Activated B cell treated with CpG ODN at 0.5 μM for 24 hours (primary cell): ENCODE measurements around the gene MYO1H. TPM values are rescaled to one million over a fixed set of nuclear protein-coding genes. Genes with fewer than 3 reads are reported as not detected.

Experiments used
- ATAC-seq: fragments of 200-7000 bp; cut with Tn5 transposase; one replicate; pipeline ENCODE4 v1.10.0; 2021; ENCODE audit warnings: low read depth, mild to moderate bottlenecking, moderate library complexity
- CTCF ChIA-PET: fragments of 350-600 bp; sonication (Branson Sonifier 250); formaldehyde crosslinking; loops from one replicate; lab custom pipeline; 2021; ENCODE audit warnings: antibody characterized with exemption; lab: Charles Lee
- POLR2A ChIA-PET: fragments of 350-600 bp; sonication (Branson Sonifier 250); formaldehyde crosslinking; loops from one replicate; lab custom pipeline; 2021; ENCODE audit warnings: antibody characterized with exemption; lab: Charles Lee
- DNase-seq: peaks from one replicate; pipeline ENCODE4 v3.0.0; 2022
- H3K27ac Mint-ChIP-seq: one replicate; pipeline ENCODE4 v1.8.0; 2020; ENCODE audit warnings: mixed read lengths
- H3K27me3 Mint-ChIP-seq: one replicate; pipeline ENCODE4 v1.8.0; 2021; ENCODE audit warnings: mixed read lengths
- H3K36me3 Mint-ChIP-seq: one replicate; pipeline ENCODE4 v1.8.0; 2021; ENCODE audit warnings: low read depth, mixed read lengths
- H3K4me1 Mint-ChIP-seq: one replicate; pipeline ENCODE4 v1.8.0; 2021; ENCODE audit warnings: mixed read lengths
- H3K4me3 Mint-ChIP-seq: one replicate; pipeline ENCODE4 v1.8.0; 2020; ENCODE audit warnings: mild to moderate bottlenecking, mixed read lengths
- H3K9me3 Mint-ChIP-seq: one replicate; pipeline ENCODE4 v1.8.0; 2020; ENCODE audit warnings: mixed read lengths
- CTCF ChIP-seq: fragments of 200-600 bp; IDR thresholded peaks from one replicate; pipeline ENCODE4 v1.8.0; 2022; ENCODE audit warnings: antibody characterized with exemption, mild to moderate bottlenecking
- intact Hi-C: fragments of 100-400 bp; cut with micrococcal nuclease; formaldehyde crosslinking; loops from one replicate; pipeline ENCODE4 v1.15.1; 2024
- total RNA-seq: library from RNA; stranded (reverse); gene quantifications from 2 replicates; pipeline ENCODE4 v1.2.3, GENCODE V29; 2022

MYO1H gene
- total RNA-seq, 1 donor from 2014 or later: not detected

GRCh38 chr12:109463756-109464155 is 116.1 kb downstream of the MYO1H start:
- Mint-ChIP-seq H3K27me3 (no peaks in the 10 kb centered on the region), H3K4me3 (no peak overlapping the region), H3K36me3 (peaks cover 70% of the 10 kb centered on the region), H3K4me1 (peaks cover 11% of the 10 kb centered on the region), H3K9me3 (no peaks in the 10 kb centered on the region), H3K27ac (no peak overlapping the region)
- CTCF ChIA-PET: interaction anchor here (1.5 kb wide), 1 partner anchor 36 kb away, joined by 5 read pairs; no protein-coding TSS in a partner anchor
- no peak for ATAC-seq
- DNase-seq: no peak
- POLR2A ChIA-PET: no interaction called here
- no peak for TF ChIP-seq CTCF
- intact Hi-C loops: loop anchor here (5.0 kb wide), 1 partner anchor 109 kb away; the partner anchor contains the start of genes MMAB and MVK

GRCh38 chr12:109464642-109465351 is 117.1 kb downstream of the MYO1H start:
- Mint-ChIP-seq H3K36me3 (peaks cover 66% of the 10 kb centered on the region), H3K27ac (no peak overlapping the region), H3K4me3 (no peak overlapping the region), H3K27me3 (no peaks in the 10 kb centered on the region), H3K9me3 (no peaks in the 10 kb centered on the region), H3K4me1 (peaks cover 11% of the 10 kb centered on the region)
- ChIA-PET CTCF (no interaction called here), POLR2A (no interaction called here)
- TF ChIP-seq CTCF: no peak
- intact Hi-C loops: loop anchor here (5.0 kb wide), 1 partner anchor 108 kb away; the partner anchor contains the start of genes MMAB and MVK
- ATAC-seq: no peak
- no peak for DNase-seq

GRCh38 chr12:109466305-109466704 is 118.6 kb downstream of the MYO1H start:
- ChIA-PET CTCF (no interaction called here), POLR2A (no interaction called here)
- no peak for TF ChIP-seq CTCF
- intact Hi-C loops: no loop called here
- Mint-ChIP-seq H3K4me1 (peaks cover 9% of the 10 kb centered on the region), H3K36me3 (peaks cover 60% of the 10 kb centered on the region), H3K9me3 (no peaks in the 10 kb centered on the region), H3K4me3 (no peak overlapping the region), H3K27ac (no peak overlapping the region), H3K27me3 (no peaks in the 10 kb centered on the region)
- DNase-seq: no peak
- ATAC-seq: no peak

- TF ChIP-seq CTCF: no peak
- ChIA-PET POLR2A (interaction anchor here (0.6 kb wide), 1 partner anchor 19 kb away, joined by 5 read pairs; no protein-coding TSS in a partner anchor), CTCF (no interaction called here)
- Mint-ChIP-seq H3K27me3 (no peaks in the 10 kb centered on the region), H3K4me3 (no peak overlapping the region), H3K36me3 (peaks cover 60% of the 10 kb centered on the region), H3K9me3 (no peaks in the 10 kb centered on the region), H3K27ac (no peak overlapping the region), H3K4me1 (peaks cover 5% of the 10 kb centered on the region)
- DNase-seq (no peak), ATAC-seq (no peak)
- intact Hi-C loops: no loop called here
Observed at GRCh38 chr12:109466821-109467220, 119.1 kb downstream of the MYO1H start.

- Mint-ChIP-seq H3K4me1 (peaks cover 5% of the 10 kb centered on the region), H3K9me3 (no peaks in the 10 kb centered on the region), H3K36me3 (peaks cover 55% of the 10 kb centered on the region), H3K27ac (no peak overlapping the region), H3K4me3 (no peak overlapping the region), H3K27me3 (no peaks in the 10 kb centered on the region)
- TF ChIP-seq CTCF: no peak
- intact Hi-C loops: no loop called here
- ChIA-PET POLR2A (no interaction called here), CTCF (no interaction called here)
- DNase-seq (no peak), ATAC-seq (no peak)
Observed at GRCh38 chr12:109467978-109468676, 120.4 kb downstream of the MYO1H start.
